IPS-NIHi11 (cell line): Measurements from ENCODE around the gene DPM1.

Experiments used
- DNase-seq: peaks from one replicate; pipeline ENCODE4 v3.0.0; 2012; ENCODE audit warnings: mixed read lengths, low spot score

The DPM1 gene

DNA sequence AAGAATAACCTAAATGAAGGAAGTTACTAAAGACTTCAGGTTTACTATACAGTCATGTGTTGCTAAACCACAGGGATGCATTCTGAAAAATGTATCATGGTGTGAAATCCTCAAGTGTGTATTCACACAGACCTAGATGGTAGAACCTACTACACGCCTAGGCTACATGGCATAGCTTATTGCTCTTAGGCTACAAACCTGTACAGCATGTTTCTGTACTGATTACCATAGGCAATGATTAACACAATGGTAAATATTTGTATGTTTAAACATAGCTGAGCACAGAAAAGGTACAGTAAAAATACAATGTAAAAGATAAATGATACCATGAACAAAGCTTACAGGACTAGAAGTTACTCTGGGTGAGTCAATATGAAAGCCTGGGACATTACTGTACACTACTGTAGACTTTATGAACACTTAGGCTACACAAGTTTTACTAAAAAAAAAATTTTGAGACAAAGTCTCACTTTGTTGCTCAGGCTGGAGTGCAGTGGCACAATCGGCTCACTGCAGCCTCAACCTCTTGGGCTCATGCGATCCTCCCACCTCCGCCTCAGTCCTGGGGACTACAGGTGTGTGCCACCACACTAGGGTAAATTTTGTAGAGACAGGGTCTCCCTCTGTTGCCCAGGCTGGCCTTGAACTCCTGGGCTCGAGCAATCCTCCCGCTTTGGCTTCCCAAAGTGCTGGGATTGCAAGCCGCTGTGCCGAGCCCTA is 63.1 kb downstream of the DPM1 start:
- no peak for DNase-seq

DNA sequence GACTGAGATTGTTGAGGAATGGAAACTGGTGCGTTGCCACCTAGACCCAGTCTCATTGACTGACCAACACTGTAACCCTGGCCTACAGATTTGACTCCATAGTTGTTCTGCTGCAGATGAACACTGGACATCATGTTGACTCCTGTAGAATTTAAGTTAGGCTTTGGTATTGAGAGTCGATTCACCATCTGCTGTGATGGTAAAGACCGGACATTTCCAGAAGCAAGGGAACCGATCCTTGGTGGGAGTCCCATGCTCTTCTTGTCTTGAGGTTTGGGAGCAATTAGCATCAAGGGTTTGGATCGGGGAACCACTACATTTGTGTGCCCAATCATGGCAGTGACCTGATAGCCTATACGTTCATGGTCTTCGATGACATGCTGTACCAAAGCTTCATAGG is 64.7 kb downstream of the DPM1 start:
- no peak for DNase-seq

- no peak for DNase-seq
These were observed 65.9 kb downstream of the DPM1 start for GRCh38 chr20:50892394-50892793.

DNA sequence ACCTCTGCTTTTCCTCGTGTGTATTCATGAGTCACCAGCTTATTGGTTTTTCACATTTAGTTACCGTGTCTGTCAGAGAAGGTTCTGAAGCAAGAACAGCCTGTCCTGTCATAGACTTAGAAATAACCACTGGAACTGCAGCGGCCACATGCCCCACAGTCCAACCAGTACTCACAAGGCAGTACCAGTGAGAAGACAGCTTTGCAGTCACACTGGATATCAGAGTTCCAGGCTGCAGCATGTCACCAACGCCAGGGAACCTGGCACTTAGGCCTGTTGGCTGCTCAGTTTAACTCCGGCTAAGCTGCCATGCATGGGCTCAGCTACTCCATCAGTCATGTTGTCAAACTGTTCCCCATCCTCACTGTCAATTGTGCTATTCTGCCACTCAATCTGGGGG is 67.2 kb downstream of the DPM1 start:
- DNase-seq, result no peak

DNA sequence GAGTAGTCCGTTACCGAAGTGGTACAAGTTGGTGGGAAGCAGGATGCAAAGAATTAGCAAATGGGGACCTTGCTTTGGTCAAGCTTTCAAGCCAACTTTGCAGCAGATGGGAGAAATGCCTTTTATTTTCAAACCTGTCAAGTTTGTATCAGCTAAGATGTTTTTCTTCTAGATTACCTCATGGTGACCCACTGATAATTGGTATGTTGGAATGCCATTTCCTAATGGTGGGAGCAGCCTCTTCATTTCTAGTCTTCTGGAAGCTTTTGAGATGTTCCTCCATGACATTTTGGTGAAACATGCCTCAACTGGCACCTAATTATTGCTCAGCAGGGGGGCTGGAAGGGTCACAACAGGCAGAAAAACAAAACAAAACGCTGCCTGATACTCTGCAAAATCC is 70.8 kb downstream of the DPM1 start:
- no peak for DNase-seq

DNA sequence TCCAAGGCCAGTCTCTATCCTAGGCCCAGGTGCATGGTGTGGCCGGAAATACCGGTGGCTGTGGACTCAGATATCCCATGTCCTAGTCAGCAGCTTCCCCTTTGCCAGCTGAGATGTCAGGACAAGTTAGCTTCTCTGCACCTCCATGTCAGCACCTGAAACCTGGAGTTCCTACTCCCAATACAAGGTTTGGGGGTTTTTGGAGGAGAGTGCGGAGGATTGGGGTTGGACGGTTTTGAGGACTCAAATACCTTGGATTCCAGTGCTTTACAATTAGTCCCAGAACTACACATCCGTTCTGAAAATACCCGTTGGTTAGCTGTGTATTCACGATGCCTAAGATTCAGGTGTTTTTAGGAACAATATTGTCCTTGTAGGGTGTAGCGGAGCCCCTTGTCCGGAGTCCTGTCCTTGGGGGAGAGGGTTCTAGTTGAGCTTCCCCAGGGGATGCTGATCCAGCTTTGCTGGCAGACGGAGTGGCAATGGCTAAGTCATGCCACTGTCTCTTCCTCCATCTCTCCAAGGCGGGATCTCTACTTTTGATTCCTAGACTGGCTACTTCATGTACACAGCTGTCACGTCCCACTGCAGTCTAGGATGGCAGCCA is 72.0 kb downstream of the DPM1 start:
- no peak for DNase-seq

GRCh38 chr20:50885781-50886180 is 72.6 kb downstream of the DPM1 start:
- no peak for DNase-seq

- no peak for DNase-seq
These were observed 73.3 kb downstream of the DPM1 start for GRCh38 chr20:50885068-50885467.
